ENCODE measurements around the gene BATF2. TPM values are rescaled to one million over a fixed set of nuclear protein-coding genes. Genes with fewer than 3 reads are reported as not detected.
A peak's percentile ranks its signal among the peaks of the same experiment; 100 is the strongest.
"Not testable (repeated sequence)": the region's sequence is repeated elsewhere in the genome, so short reads cannot be mapped to it uniquely, and the experiment has no call there.

BATF2 gene
- total and polyA plus RNA-seq, 2 donors from 2014 or later, result 5.9 to 8.8 TPM

GRCh38 chr11:65032216-65032615 lies 35.4 kb upstream of the BATF2 start:
- intact Hi-C loops (cut with DNase I), result no loop called here
- Histone ChIP-seq H3K27ac (ENCODE audit: low read depth in 2 of 2, low read length in 2 of 2) (no peak overlapping the region), H3K9ac (ENCODE audit: low read length in 3 of 3) (no peak overlapping the region), H3K36me3 (ENCODE audit: control insufficient read depth in 2 of 3, insufficient read depth in 3 of 3, low read length in 3 of 3) (peaks cover 0 to 18% (median 14%) of the 10 kb centered on the region in 3 donors), H3K4me3 (ENCODE audit: low read length in 3 of 3) (no peak overlapping the region), H3K9me3 (ENCODE audit: control insufficient read depth in 2 of 3, insufficient read depth in 1 of 3, low read length in 3 of 3) (no peaks in the 10 kb centered on the region), H3K4me1 (ENCODE audit: control insufficient read depth in 2 of 3, insufficient read depth in 2 of 3, low read depth in 1 of 3, low read length in 3 of 3) (peaks cover 0 to 4% (median 0%) of the 10 kb centered on the region in 3 donors), H3K27me3 (ENCODE audit: control insufficient read depth, insufficient read depth, low read length) (no peaks in the 10 kb centered on the region)
- no peak for FAIRE-seq
- DNase-seq, result no peak
- TF ChIP-seq, protein P1, sequence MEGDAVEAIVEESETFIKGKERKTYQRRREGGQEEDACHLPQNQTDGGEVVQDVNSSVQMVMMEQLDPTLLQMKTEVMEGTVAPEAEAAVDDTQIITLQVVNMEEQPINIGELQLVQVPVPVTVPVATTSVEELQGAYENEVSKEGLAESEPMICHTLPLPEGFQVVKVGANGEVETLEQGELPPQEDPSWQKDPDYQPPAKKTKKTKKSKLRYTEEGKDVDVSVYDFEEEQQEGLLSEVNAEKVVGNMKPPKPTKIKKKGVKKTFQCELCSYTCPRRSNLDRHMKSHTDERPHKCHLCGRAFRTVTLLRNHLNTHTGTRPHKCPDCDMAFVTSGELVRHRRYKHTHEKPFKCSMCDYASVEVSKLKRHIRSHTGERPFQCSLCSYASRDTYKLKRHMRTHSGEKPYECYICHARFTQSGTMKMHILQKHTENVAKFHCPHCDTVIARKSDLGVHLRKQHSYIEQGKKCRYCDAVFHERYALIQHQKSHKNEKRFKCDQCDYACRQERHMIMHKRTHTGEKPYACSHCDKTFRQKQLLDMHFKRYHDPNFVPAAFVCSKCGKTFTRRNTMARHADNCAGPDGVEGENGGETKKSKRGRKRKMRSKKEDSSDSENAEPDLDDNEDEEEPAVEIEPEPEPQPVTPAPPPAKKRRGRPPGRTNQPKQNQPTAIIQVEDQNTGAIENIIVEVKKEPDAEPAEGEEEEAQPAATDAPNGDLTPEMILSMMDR (IDR thresholded peaks at IDR 0.05; ENCODE audit: borderline replicate concordance, extremely low read depth, insufficient read depth), result no peak

DNA sequence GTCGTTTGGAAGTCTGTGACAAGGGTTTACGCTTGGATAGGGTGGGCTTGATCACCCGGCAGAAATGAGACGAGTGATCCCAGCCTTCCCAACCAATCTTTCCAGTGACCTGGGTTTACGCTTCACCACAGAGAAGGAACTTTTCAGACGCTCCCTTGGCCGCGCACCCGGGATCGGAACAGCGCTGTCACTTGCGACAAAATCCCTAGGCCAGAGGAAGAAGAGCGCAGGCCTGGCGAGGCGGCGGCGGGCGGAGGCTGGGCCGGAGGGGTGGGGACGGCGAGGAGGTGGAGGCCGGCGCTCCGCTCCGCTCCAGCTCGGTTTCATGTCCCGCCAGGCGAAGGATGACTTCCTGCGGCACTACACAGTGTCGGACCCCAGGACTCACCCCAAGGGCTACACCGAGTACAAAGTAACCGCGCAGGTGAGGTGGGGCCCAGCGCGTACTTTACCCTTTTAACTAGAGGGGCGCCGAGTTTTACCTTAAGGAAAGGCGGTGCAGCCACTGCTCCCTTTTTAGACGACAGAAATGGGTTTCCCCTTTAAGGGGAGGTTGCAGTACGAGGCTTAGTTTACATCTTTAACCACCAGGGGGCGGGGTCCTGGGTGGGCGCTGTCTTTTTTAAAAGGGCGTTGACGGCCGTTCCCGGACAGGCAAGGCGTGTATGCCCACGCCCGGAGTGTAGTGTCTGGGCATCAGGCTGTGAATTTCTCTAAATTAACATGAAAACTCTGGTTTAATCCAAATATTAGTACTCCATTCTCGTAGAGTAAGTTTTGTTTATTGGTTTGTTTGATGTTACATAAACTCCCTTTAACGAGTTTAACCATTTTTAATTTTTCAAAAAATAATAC lies 30.7 kb upstream of the BATF2 start, which contains the start of gene SNX15:
Gene SNX15, plus strand, starts transcription at position 227 of the 855 bp plus-strand sequence. Its CDS starts 99 bp downstream, at position 326.
- DNase-seq (peak; percentile 95 to 99 (median 97)), FAIRE-seq (no peak)
- Histone ChIP-seq H3K4me3 (ENCODE audit: low read length in 3 of 3) (peak within 1 kb of the TSS; percentile 64 to 80 (median 68)), H3K9me3 (ENCODE audit: control insufficient read depth in 2 of 3, insufficient read depth in 1 of 3, low read length in 3 of 3) (no peaks in the 10 kb centered on the region), H3K4me1 (ENCODE audit: control insufficient read depth in 2 of 3, insufficient read depth in 2 of 3, low read depth in 1 of 3, low read length in 3 of 3) (peaks cover 0 to 9% (median 3%) of the 10 kb centered on the region in 3 donors), H3K36me3 (ENCODE audit: control insufficient read depth in 2 of 3, insufficient read depth in 3 of 3, low read length in 3 of 3) (peaks cover 0 to 6% (median 5%) of the 10 kb centered on the region in 3 donors), H3K27me3 (ENCODE audit: control insufficient read depth, insufficient read depth, low read length) (no peaks in the 10 kb centered on the region), H3K27ac (ENCODE audit: low read depth in 2 of 2, low read length in 2 of 2) (peak within 1 kb of the TSS; percentile 88 to 93), H3K9ac (ENCODE audit: low read length in 3 of 3) (peak within 1 kb of the TSS; percentile 54 to 71 (median 54))
- intact Hi-C loops (cut with DNase I), result no loop called here
- TF ChIP-seq, protein P1 (IDR thresholded peaks at IDR 0.05; ENCODE audit: borderline replicate concordance, extremely low read depth, insufficient read depth), result peak; percentile 55

DNA sequence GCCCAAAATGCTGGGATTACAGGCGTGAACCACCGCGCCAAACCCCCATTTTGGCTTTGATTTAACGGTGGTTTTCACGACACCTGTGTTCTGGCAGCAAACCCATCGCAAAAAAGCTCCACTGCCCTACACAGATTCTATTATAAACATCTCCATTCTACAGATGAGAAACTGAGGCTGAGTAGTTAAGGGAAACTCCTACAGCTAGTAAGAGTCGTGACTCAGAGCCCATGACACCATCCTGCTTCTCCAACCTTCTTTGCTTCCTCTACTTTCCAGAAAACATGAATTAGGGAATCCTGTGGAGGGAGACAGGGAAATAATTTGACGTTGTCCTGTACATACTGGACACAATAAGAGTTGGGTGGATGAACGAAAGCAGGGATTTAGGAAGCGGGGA lies 30.0 kb upstream of the BATF2 start:
- intact Hi-C loops (cut with DNase I), result no loop called here
- DNase-seq (no peak), FAIRE-seq (no peak)
- Histone ChIP-seq H3K27ac (ENCODE audit: low read depth in 2 of 2, low read length in 2 of 2) (peak overlapping the region; percentile 65 to 88), H3K9me3 (ENCODE audit: control insufficient read depth in 2 of 3, insufficient read depth in 1 of 3, low read length in 3 of 3) (no peaks in the 10 kb centered on the region), H3K36me3 (ENCODE audit: control insufficient read depth in 2 of 3, insufficient read depth in 3 of 3, low read length in 3 of 3) (peaks cover 0 to 1% (median 1%) of the 10 kb centered on the region in 3 donors), H3K4me3 (ENCODE audit: low read length in 3 of 3) (peak overlapping the region; percentile 64 to 80 (median 68)), H3K27me3 (ENCODE audit: control insufficient read depth, insufficient read depth, low read length) (no peaks in the 10 kb centered on the region), H3K9ac (ENCODE audit: low read length in 3 of 3) (peak overlapping the region; percentile 54 to 71 (median 54)), H3K4me1 (ENCODE audit: control insufficient read depth in 2 of 3, insufficient read depth in 2 of 3, low read depth in 1 of 3, low read length in 3 of 3) (peaks cover 0 to 9% (median 3%) of the 10 kb centered on the region in 3 donors)
- TF ChIP-seq, protein P1 (IDR thresholded peaks at IDR 0.05; ENCODE audit: borderline replicate concordance, extremely low read depth, insufficient read depth), result no peak

- H3K4me3 ChIP-seq (ENCODE audit: low read length in 3 of 3); H3K27ac ChIP-seq (ENCODE audit: low read depth in 2 of 2, low read length in 2 of 2); H3K4me1 ChIP-seq (ENCODE audit: control insufficient read depth in 2 of 3, insufficient read depth in 2 of 3, low read depth in 1 of 3, low read length in 3 of 3); H3K27me3 ChIP-seq (ENCODE audit: control insufficient read depth, insufficient read depth, low read length); FAIRE-seq; H3K9me3 ChIP-seq (ENCODE audit: control insufficient read depth in 2 of 3, insufficient read depth in 1 of 3, low read length in 3 of 3); H3K9ac ChIP-seq (ENCODE audit: low read length in 3 of 3); intact Hi-C loops (cut with DNase I); DNase-seq; H3K36me3 ChIP-seq (ENCODE audit: control insufficient read depth in 2 of 3, insufficient read depth in 3 of 3, low read length in 3 of 3): not testable (repeated sequence)
Measured at GRCh38 chr11:65023502-65023901, 26.7 kb upstream of the BATF2 start.

All from kidney (tissue), 14 donors.